ENCODE measurements around the gene P2RY6.

The P2RY6 gene

GRCh38 chr11:73239571-73240189 lies 32.5 kb upstream of the P2RY6 start:
- Histone ChIP-seq H3K4me1 (ENCODE audit: control insufficient read depth, insufficient read depth, low read length) (peaks cover 3% of the 10 kb centered on the region; the same call in 1 of the 2 replicates), H3K4me3 (ENCODE audit: low read depth, low read length) (no peak overlapping the region), H3K27me3 (ENCODE audit: control insufficient read depth, insufficient read depth, low read length) (no peaks in the 10 kb centered on the region), H3K36me3 (ENCODE audit: control insufficient read depth, insufficient read depth, low read length) (no peaks in the 10 kb centered on the region), H3K9ac (ENCODE audit: low read depth, low read length) (no peak overlapping the region), H3K27ac (ENCODE audit: low read depth, low read length) (no peak overlapping the region), H3K9me3 (ENCODE audit: control insufficient read depth, insufficient read depth, low read length) (no peaks in the 10 kb centered on the region)

DNA sequence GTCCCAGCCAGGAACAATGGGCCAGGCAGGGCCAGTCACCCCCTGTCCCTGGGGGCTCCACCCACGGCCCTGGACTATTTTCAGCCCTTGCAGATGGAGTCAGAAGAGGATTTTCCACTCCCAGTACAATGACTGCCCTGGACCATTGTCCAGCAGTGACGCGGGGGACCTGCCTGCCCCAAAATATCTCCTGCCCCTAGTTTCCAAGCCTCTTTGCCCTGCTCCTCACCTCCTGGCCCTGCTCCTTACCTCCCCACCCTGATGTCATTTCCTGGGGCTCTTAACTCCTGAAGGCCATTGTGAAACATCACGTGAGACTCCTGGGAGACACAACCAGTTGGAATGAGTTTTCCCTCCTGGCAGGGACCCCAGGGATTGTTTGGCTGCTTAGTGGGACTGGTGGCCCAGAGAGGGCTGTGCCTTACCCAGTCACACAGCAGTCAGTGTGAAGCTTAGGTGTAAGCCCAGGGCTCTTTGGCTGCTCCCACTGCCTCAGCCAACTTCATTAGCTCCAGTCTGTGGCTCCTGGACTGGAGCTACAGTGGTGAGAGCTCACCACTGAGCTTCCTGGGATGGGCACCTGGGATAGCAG lies 31.9 kb upstream of the P2RY6 start:
- Histone ChIP-seq H3K27me3 (ENCODE audit: control insufficient read depth, insufficient read depth, low read length) (no peaks in the 10 kb centered on the region), H3K4me3 (ENCODE audit: low read depth, low read length) (no peak overlapping the region), H3K9me3 (ENCODE audit: control insufficient read depth, insufficient read depth, low read length) (no peaks in the 10 kb centered on the region), H3K9ac (ENCODE audit: low read depth, low read length) (no peak overlapping the region), H3K27ac (ENCODE audit: low read depth, low read length) (no peak overlapping the region), H3K36me3 (ENCODE audit: control insufficient read depth, insufficient read depth, low read length) (no peaks in the 10 kb centered on the region), H3K4me1 (ENCODE audit: control insufficient read depth, insufficient read depth, low read length) (peaks cover 3% of the 10 kb centered on the region; the same call in 1 of the 2 replicates)

DNA sequence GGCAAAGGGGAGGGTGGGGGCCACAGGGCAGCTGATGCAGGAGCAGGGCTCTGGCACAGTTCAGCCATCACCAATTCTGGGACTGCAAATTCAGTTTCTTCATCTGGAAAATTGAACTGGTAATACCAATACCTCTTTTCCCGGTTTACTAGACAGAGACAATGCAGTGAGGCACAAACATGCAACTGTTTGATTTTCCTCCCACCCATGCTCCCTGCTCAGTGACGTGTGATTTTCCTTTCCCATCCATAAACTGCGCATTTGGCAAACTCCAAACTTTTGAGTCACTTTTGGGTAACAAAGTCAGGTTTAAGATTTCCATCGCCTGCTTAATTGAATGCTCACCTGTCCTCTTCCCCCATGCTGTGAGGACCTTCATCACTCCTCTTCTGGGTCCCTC lies 30.8 kb upstream of the P2RY6 start:
- Histone ChIP-seq H3K27me3 (ENCODE audit: control insufficient read depth, insufficient read depth, low read length) (no peaks in the 10 kb centered on the region), H3K9ac (ENCODE audit: low read depth, low read length) (no peak overlapping the region), H3K4me1 (ENCODE audit: control insufficient read depth, insufficient read depth, low read length) (peaks cover 3% of the 10 kb centered on the region; the same call in 1 of the 2 replicates), H3K4me3 (ENCODE audit: low read depth, low read length) (no peak overlapping the region), H3K27ac (ENCODE audit: low read depth, low read length) (no peak overlapping the region), H3K36me3 (ENCODE audit: control insufficient read depth, insufficient read depth, low read length) (no peaks in the 10 kb centered on the region), H3K9me3 (ENCODE audit: control insufficient read depth, insufficient read depth, low read length) (no peaks in the 10 kb centered on the region)

DNA sequence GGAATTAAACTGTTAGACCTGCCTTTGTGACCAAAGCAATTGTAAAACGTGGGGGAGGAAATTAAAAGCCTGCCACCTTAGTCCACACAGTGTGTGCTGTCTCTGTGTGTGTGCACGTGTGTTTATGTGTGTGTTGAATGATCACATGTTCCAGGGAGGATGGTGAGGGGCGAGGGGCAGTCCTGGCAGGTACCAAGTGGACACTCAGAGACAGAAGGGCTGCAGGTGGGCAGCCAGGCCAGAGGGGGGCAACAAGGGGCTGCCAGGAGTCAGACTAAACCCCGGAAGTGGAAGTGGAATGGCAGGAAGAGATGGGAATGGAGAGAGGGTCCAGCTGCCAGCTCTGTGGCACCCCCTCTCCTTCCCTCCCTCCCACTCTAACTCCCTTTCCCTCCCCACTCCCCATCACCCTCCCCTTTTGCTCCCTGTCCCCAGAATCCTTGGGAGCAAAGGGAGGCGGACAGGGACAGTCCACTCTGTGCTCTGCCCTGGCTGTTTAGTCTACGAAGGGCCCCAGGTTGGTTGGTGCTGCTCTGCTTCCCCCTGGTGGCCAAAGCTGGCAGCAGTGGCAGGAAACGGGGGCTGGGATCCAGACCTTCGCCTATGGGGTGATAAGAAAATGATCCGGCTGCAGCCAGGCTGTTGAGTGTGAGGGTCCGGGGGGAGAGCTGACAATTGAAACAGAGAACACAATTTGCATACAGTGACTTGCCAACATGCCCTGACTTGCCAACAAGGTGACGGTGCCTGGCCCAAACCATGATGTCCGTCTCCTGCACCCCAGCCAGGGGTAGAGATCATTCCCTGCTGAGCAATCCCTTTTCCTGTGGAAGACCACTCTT lies 29.7 kb upstream of the P2RY6 start:
- Histone ChIP-seq H3K27ac (ENCODE audit: low read depth, low read length) (no peak overlapping the region), H3K9me3 (ENCODE audit: control insufficient read depth, insufficient read depth, low read length) (no peaks in the 10 kb centered on the region), H3K4me1 (ENCODE audit: control insufficient read depth, insufficient read depth, low read length) (peaks cover 3% of the 10 kb centered on the region; the same call in 1 of the 2 replicates), H3K9ac (ENCODE audit: low read depth, low read length) (no peak overlapping the region), H3K4me3 (ENCODE audit: low read depth, low read length) (peak overlapping the region; percentile 60), H3K27me3 (ENCODE audit: control insufficient read depth, insufficient read depth, low read length) (no peaks in the 10 kb centered on the region), H3K36me3 (ENCODE audit: control insufficient read depth, insufficient read depth, low read length) (no peaks in the 10 kb centered on the region)

GRCh38 chr11:73243093-73243485 lies 29.0 kb upstream of the P2RY6 start:
- Histone ChIP-seq H3K36me3 (ENCODE audit: control insufficient read depth, insufficient read depth, low read length) (no peaks in the 10 kb centered on the region), H3K4me1 (ENCODE audit: control insufficient read depth, insufficient read depth, low read length) (peaks cover 3% of the 10 kb centered on the region; the same call in 1 of the 2 replicates), H3K27me3 (ENCODE audit: control insufficient read depth, insufficient read depth, low read length) (no peaks in the 10 kb centered on the region), H3K4me3 (ENCODE audit: low read depth, low read length) (no peak overlapping the region), H3K9me3 (ENCODE audit: control insufficient read depth, insufficient read depth, low read length) (no peaks in the 10 kb centered on the region), H3K9ac (ENCODE audit: low read depth, low read length) (no peak overlapping the region), H3K27ac (ENCODE audit: low read depth, low read length) (no peak overlapping the region)

GRCh38 chr11:73244589-73245240 lies 27.4 kb upstream of the P2RY6 start:
- H3K4me1 ChIP-seq (ENCODE audit: control insufficient read depth, insufficient read depth, low read length), result peaks cover 3% of the 10 kb centered on the region; the same call in 1 of the 2 replicates
- H3K9me3 ChIP-seq (ENCODE audit: control insufficient read depth, insufficient read depth, low read length), result no peaks in the 10 kb centered on the region
- no peak overlapping the region for H3K27ac ChIP-seq (ENCODE audit: low read depth, low read length)
- H3K9ac ChIP-seq (ENCODE audit: low read depth, low read length), result no peak overlapping the region
- H3K36me3 ChIP-seq (ENCODE audit: control insufficient read depth, insufficient read depth, low read length), result no peaks in the 10 kb centered on the region
- no peak overlapping the region for H3K4me3 ChIP-seq (ENCODE audit: low read depth, low read length)
- no peaks in the 10 kb centered on the region for H3K27me3 ChIP-seq (ENCODE audit: control insufficient read depth, insufficient read depth, low read length)

DNA sequence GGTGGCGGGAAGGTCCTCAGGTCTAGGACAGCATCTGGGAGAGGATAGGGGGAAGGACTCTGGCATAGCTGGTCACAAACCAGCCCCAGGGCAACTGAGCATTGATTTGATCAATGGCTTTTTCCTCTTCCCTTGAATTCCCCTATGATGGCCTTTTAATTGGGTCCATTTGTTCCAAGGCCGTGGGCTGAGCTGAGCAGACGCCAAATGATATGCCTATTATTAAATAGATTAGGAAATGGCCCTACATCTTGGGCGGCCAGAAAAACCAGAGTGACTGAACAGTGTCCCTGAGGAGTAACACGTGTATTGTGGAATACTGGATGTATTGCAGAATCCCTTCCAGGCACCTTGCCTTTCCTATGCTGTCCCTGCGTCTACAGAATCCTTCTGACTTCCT lies 26.7 kb upstream of the P2RY6 start:
- Histone ChIP-seq H3K27ac (ENCODE audit: low read depth, low read length) (no peak overlapping the region), H3K9me3 (ENCODE audit: control insufficient read depth, insufficient read depth, low read length) (no peaks in the 10 kb centered on the region), H3K4me1 (ENCODE audit: control insufficient read depth, insufficient read depth, low read length) (peaks cover 3% of the 10 kb centered on the region; the same call in 1 of the 2 replicates), H3K4me3 (ENCODE audit: low read depth, low read length) (no peak overlapping the region), H3K9ac (ENCODE audit: low read depth, low read length) (no peak overlapping the region), H3K36me3 (ENCODE audit: control insufficient read depth, insufficient read depth, low read length) (no peaks in the 10 kb centered on the region), H3K27me3 (ENCODE audit: control insufficient read depth, insufficient read depth, low read length) (no peaks in the 10 kb centered on the region)

DNA sequence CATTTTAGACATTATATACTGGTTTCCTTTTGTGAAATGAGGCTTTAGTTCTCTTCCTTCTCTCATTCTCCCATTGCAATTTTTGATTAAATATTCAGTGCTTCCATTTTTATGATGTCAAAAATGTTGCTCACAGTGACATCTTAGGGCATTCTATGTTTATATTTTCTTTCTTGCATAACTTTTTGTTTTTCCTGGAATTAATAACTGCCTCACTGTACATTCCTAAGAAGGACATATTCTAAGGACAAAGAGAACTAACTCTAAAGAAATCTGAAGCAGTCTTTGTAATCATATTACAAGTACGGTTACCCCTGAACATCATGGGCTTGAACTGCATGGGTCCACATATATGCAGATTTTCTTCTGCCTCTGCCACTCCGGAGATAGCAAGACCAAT lies 25.8 kb upstream of the P2RY6 start:
- H3K4me3 ChIP-seq (ENCODE audit: low read depth, low read length), result no peak overlapping the region
- H3K9me3 ChIP-seq (ENCODE audit: control insufficient read depth, insufficient read depth, low read length), result no peaks in the 10 kb centered on the region
- peaks cover 3% of the 10 kb centered on the region; the same call in 1 of the 2 replicates for H3K4me1 ChIP-seq (ENCODE audit: control insufficient read depth, insufficient read depth, low read length)
- no peaks in the 10 kb centered on the region for H3K27me3 ChIP-seq (ENCODE audit: control insufficient read depth, insufficient read depth, low read length)
- no peak overlapping the region for H3K9ac ChIP-seq (ENCODE audit: low read depth, low read length)
- no peaks in the 10 kb centered on the region for H3K36me3 ChIP-seq (ENCODE audit: control insufficient read depth, insufficient read depth, low read length)
- no peak overlapping the region for H3K27ac ChIP-seq (ENCODE audit: low read depth, low read length)

DNA sequence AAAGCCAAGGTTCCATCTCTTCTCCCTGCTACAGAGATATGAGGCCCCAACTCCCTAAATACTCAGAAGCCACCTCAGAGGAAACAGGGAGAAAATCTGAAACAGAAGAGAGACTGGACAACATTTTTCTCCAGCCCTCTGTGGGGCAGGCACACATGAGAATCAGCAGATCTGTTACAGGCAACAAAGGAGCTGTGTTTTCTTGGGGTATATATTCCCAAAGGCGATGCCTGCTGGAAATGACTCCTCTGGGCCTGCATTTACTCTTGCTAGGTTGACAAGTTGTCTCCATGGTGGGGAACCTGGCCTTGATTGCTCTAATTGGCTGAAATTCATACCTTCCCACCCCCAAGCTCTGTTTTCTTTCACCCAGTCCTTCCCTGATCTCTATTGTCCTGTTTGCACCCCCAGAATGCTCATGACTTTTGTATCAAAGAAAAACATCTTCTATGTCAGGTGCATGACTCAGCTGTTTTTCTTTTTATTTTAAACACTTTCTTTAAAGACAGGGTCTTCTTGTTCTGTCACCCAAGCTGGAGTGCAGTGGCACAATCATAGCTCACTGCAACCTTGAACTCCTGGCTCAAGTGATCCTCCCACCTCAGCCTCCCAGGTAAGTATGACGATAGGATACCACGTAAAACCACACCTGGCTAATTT lies 23.5 kb upstream of the P2RY6 start:
- Histone ChIP-seq H3K27ac (ENCODE audit: low read depth, low read length) (no peak overlapping the region), H3K4me3 (ENCODE audit: low read depth, low read length) (no peak overlapping the region), H3K9me3 (ENCODE audit: control insufficient read depth, insufficient read depth, low read length) (no peaks in the 10 kb centered on the region), H3K27me3 (ENCODE audit: control insufficient read depth, insufficient read depth, low read length) (no peaks in the 10 kb centered on the region), H3K4me1 (ENCODE audit: control insufficient read depth, insufficient read depth, low read length) (no peaks in the 10 kb centered on the region), H3K9ac (ENCODE audit: low read depth, low read length) (no peak overlapping the region), H3K36me3 (ENCODE audit: control insufficient read depth, insufficient read depth, low read length) (no peaks in the 10 kb centered on the region)

- Histone ChIP-seq H3K9me3 (ENCODE audit: control insufficient read depth, insufficient read depth, low read length) (no peaks in the 10 kb centered on the region), H3K36me3 (ENCODE audit: control insufficient read depth, insufficient read depth, low read length) (no peaks in the 10 kb centered on the region), H3K4me3 (ENCODE audit: low read depth, low read length) (no peak overlapping the region), H3K4me1 (ENCODE audit: control insufficient read depth, insufficient read depth, low read length) (no peaks in the 10 kb centered on the region), H3K9ac (ENCODE audit: low read depth, low read length) (no peak overlapping the region), H3K27ac (ENCODE audit: low read depth, low read length) (no peak overlapping the region), H3K27me3 (ENCODE audit: control insufficient read depth, insufficient read depth, low read length) (no peaks in the 10 kb centered on the region)
These were observed 22.8 kb upstream of the P2RY6 start for GRCh38 chr11:73249304-73249703.

Data from HUES48 (cell line).